Breast epithelium (tissue), 4 donors: ENCODE data around the gene OR2B6. TPM values are rescaled to one million over a fixed set of nuclear protein-coding genes. Genes with fewer than 3 reads are reported as not detected.

ENCODE experiments used
- DNase-seq, 2 donors: peaks; one replicate each; pipeline ENCODE4 v3.0.0-alpha.2; 2019; ENCODE audit warnings: low spot score in 2 of 2
- H3K27ac ChIP-seq, 2 donors: fragments of 200-600 bp; sonication (generic) in 1 of 2; one replicate each; pipeline ENCODE4 v1.5.1; 2016 to 2019; ENCODE audit warnings: mild to moderate bottlenecking in 1 of 2
- H3K27me3 ChIP-seq, 2 donors: fragments of 200-600 bp; sonication (generic) in 1 of 2; one replicate each; pipeline versions ENCODE4 v1.5.1 to v1.6.0; 2017 to 2019; ENCODE audit warnings: control low read depth in 1 of 2, mild to moderate bottlenecking in 1 of 2
- H3K36me3 ChIP-seq: fragments of 200-600 bp; one replicate; pipeline ENCODE4 v1.5.1; 2019
- H3K4me1 ChIP-seq, 2 donors: fragments of 200-600 bp; sonication (generic); one replicate each; pipeline ENCODE4 v1.5.1; 2016 to 2019; ENCODE audit warnings: control low read depth in 1 of 2
- H3K4me3 ChIP-seq, 3 donors: fragments of 200-600 bp; sonication (generic); 1 replicate in 2 of 3; 2 replicates in 1 of 3; pipeline ENCODE4 v1.5.1; 2016 to 2019; ENCODE audit warnings: mild to moderate bottlenecking in 3 of 3, moderate library complexity in 2 of 3
- H3K9me3 ChIP-seq, 2 donors: fragments of 200-600 bp; sonication (generic) in 1 of 2; one replicate each; pipeline ENCODE4 v1.5.1; 2016 to 2019; ENCODE audit warnings: control low read depth in 1 of 2
- CTCF ChIP-seq, 3 donors: fragments of 450-650 bp; IDR thresholded peaks; one replicate each; pipeline ENCODE4 v1.5.1; 2016 to 2017; ENCODE audit warnings: antibody characterized with exemption in 3 of 3, mild to moderate bottlenecking in 3 of 3, moderate library complexity in 3 of 3
- POLR2A ChIP-seq: fragments of 450-650 bp; IDR thresholded peaks from one replicate; pipeline ENCODE4 v1.6.1; 2016; ENCODE audit warnings: antibody characterized with exemption, mild to moderate bottlenecking, moderate library complexity
- POLR2AphosphoS5 ChIP-seq, 3 donors: sonication (generic); formaldehyde crosslinking; IDR thresholded peaks; one replicate each; pipeline ENCODE4 v1.6.1; 2017; ENCODE audit warnings: antibody characterized with exemption in 3 of 3
- intact Hi-C: fragments of 100-400 bp; cut with DNase I; formaldehyde crosslinking; loops from one replicate; pipeline ENCODE4 v1.15.1; 2023; ENCODE audit warnings: low total_unique reads
- total RNA-seq, 3 donors: library from RNA; depleted of rRNA; stranded (reverse); fragments of >200 nt; gene quantifications; one replicate each; pipeline ENCODE4 v1.1.0, GENCODE V29; 2016

The OR2B6 gene
- total RNA-seq, 3 donors from 2014 or later = not detected

DNA sequence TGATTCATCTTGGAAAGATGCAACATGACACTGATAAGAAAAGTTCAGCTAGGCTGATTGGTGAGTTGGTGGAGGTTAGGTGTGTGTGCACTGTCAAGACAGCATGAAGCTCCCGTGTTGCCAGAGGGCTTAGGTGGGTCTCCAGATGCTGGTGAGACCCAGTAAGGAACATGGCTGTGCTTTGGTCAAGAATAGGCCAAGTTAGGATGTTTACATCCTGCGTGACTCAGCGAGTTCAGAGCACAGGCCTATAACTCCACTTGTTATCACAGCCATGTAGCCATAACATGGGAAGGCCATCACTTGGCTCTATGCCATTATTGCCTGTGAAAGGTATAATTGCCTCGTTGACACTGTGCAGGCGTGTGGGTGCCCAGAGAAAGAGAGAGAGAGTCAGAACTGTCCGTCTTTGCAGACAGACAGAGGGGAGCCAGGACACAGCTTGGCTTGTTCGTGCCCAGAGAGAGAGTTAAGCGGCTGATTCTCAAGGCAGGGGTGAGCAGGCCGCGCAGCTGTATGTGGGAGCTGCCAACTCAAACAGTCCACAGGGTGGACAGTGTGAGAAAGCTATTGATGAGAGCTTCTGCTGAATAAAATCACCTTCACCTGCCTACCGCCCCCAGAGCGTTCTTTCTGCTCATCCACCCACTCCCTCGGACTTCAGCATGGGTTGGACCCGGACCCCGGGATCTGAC is 43.5 kb downstream of the OR2B6 start:
- intact Hi-C loops = no loop called here
- no peaks in the 10 kb centered on the region for H3K4me1 ChIP-seq
- peaks cover 0 to 6% of the 10 kb centered on the region in 2 donors for H3K27me3 ChIP-seq
- no peak for DNase-seq
- H3K9me3 ChIP-seq = no peaks in the 10 kb centered on the region
- H3K27ac ChIP-seq = no peak overlapping the region
- no peak overlapping the region for H3K4me3 ChIP-seq
- TF ChIP-seq CTCF (IDR thresholded peaks at IDR 0.05) (no peak), POLR2A (no peak), POLR2AphosphoS5 (IDR thresholded peaks at IDR 0.05) (no peak)
- no peaks in the 10 kb centered on the region for H3K36me3 ChIP-seq

DNA sequence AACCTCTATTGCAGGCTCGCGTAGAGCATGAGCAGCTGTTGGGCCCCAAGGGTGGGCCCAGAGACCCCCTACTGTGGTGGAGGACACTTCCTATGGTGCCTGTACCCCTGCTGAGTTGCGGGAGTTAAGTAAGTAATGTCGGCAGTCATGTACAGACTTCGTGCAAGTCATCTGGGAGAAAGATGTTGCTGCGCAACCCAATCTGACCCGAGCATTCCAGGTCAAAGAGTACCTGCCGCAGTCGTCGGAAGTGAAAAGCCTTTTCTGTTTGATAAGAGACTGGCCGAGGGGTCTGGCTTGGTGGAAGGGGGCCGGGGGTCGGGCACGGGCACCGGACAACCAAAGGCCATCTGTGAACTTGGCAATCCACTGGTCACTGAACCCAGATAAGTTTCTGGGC is 44.3 kb downstream of the OR2B6 start:
- no peaks in the 10 kb centered on the region for H3K36me3 ChIP-seq
- H3K27me3 ChIP-seq = peaks cover 0 to 6% of the 10 kb centered on the region in 2 donors
- TF ChIP-seq CTCF (IDR thresholded peaks at IDR 0.05) = no peak
- no peak overlapping the region for H3K27ac ChIP-seq
- intact Hi-C loops = no loop called here
- no peak overlapping the region for H3K4me3 ChIP-seq
- H3K4me1 ChIP-seq = no peaks in the 10 kb centered on the region
- no peak for DNase-seq
- no peaks in the 10 kb centered on the region for H3K9me3 ChIP-seq

- Histone ChIP-seq H3K9me3 (no peaks in the 10 kb centered on the region), H3K27me3 (peaks cover 0 to 6% of the 10 kb centered on the region in 2 donors), H3K27ac (no peak overlapping the region), H3K4me1 (no peaks in the 10 kb centered on the region), H3K36me3 (no peaks in the 10 kb centered on the region), H3K4me3 (no peak overlapping the region)
- no peak for DNase-seq
- no peak for TF ChIP-seq POLR2AphosphoS5 (IDR thresholded peaks at IDR 0.05)
- no peak for TF ChIP-seq POLR2A
- no peak for TF ChIP-seq CTCF (IDR thresholded peaks at IDR 0.05)
- intact Hi-C loops = no loop called here
Measured at GRCh38 chr6:28001751-28002150, 44.7 kb downstream of the OR2B6 start.

- no peak overlapping the region for H3K4me3 ChIP-seq
- no peaks in the 10 kb centered on the region for H3K9me3 ChIP-seq
- H3K27me3 ChIP-seq = peaks cover 0 to 6% of the 10 kb centered on the region in 2 donors
- H3K4me1 ChIP-seq = no peaks in the 10 kb centered on the region
- intact Hi-C loops = no loop called here
- no peaks in the 10 kb centered on the region for H3K36me3 ChIP-seq
- DNase-seq = no peak
- TF ChIP-seq CTCF (IDR thresholded peaks at IDR 0.05) = no peak
- TF ChIP-seq POLR2A = no peak
- no peak for TF ChIP-seq POLR2AphosphoS5 (IDR thresholded peaks at IDR 0.05)
- H3K27ac ChIP-seq = no peak overlapping the region
Measured at GRCh38 chr6:28002161-28002560, 45.1 kb downstream of the OR2B6 start.

DNA sequence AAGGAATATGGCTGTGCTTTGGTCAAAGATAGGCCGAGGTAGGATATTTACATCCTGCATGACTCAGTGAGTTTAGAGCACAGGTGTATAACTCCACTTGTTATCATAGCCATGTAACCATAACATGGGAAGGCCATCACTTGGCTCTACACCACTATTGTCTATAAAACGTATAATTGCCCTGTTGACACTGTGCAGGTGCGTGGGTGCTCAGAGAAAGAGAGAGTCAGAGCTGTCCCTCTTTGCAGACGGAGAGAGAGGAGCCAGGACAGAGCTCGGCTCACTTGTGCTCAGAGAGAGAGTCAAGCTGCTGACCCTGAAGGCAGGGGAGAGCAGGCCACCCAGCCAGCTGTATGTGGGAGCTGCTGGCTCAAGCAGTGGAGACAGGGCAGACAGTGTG is 46.0 kb downstream of the OR2B6 start:
- intact Hi-C loops = no loop called here
- no peak for TF ChIP-seq POLR2A
- TF ChIP-seq CTCF (IDR thresholded peaks at IDR 0.05) = no peak
- TF ChIP-seq POLR2AphosphoS5 (IDR thresholded peaks at IDR 0.05) = no peak
- no peaks in the 10 kb centered on the region for H3K9me3 ChIP-seq
- H3K27me3 ChIP-seq = peaks cover 0 to 6% of the 10 kb centered on the region in 2 donors
- H3K4me3 ChIP-seq = no peak overlapping the region
- no peak for DNase-seq
- H3K4me1 ChIP-seq = no peaks in the 10 kb centered on the region
- no peaks in the 10 kb centered on the region for H3K36me3 ChIP-seq
- H3K27ac ChIP-seq = no peak overlapping the region
